Panc1 (cell line): ENCODE measurements around the gene GPR149. TPM values are rescaled to one million over a fixed set of nuclear protein-coding genes. Genes with fewer than 3 reads are reported as not detected.

ENCODE experiments used
- ATAC-seq: fragments of 200-7000 bp; cut with Tn5 transposase; 2 replicates; pipeline ENCODE4 v1.9.1; 2020; ENCODE audit warnings: mild to moderate bottlenecking, moderate library complexity
- BruUV-seq: library from RNA; stranded (reverse); fragments of 400-500 nt; replicated peaks from 2 replicates; lab custom pipeline; 2021; lab: Mats Ljungman, UMichigan
- CTCF ChIA-PET: fragments of 300-600 bp; sonication (Branson Sonifier 250); formaldehyde crosslinking; loops from one replicate; lab custom pipeline; 2022; ENCODE audit warnings: antibody characterized with exemption; lab: Charles Lee
- POLR2A ChIA-PET: fragments of 300-600 bp; sonication (Branson Sonifier 250); formaldehyde crosslinking; loops from one replicate; lab custom pipeline; 2022; ENCODE audit warnings: antibody characterized with exemption; lab: Charles Lee
- DNase-seq: peaks from one replicate; pipeline ENCODE4 v3.0.0-alpha.2; 2010; ENCODE audit warnings: low read depth, low spot score
- H3K27ac ChIP-seq: 2 replicates; pipeline ENCODE4 v1.5.1; 2011; ENCODE audit warnings: mild to moderate bottlenecking, low read length, inconsistent platforms
- H3K27me3 ChIP-seq: fragments of 200-500 bp; sonication (Bioruptor generic); 2 replicates; pipeline ENCODE4 v1.6.0; 2014; ENCODE audit warnings: low read length, inconsistent platforms; ENCODE audit not compliant: control insufficient read depth, insufficient read depth
- H3K36me3 ChIP-seq: fragments of 200-500 bp; sonication (Bioruptor generic); 2 replicates; pipeline ENCODE4 v1.5.1; 2014; ENCODE audit warnings: inconsistent platforms, mild to moderate bottlenecking, low read length, moderate library complexity; ENCODE audit not compliant: control insufficient read depth, insufficient read depth
- H3K4me1 ChIP-seq: 2 replicates; pipeline ENCODE4 v1.5.1; 2011; ENCODE audit warnings: inconsistent platforms, mild to moderate bottlenecking, low read length, moderate library complexity; ENCODE audit not compliant: control insufficient read depth, insufficient read depth
- H3K4me3 ChIP-seq, 2 experiments: 2 replicates each; pipeline ENCODE4 v1.5.1; 2011 to 2012; ENCODE audit warnings: low read depth in 2 of 2, low read length in 2 of 2, mild to moderate bottlenecking in 2 of 2, inconsistent platforms in 1 of 2, moderate library complexity in 1 of 2
- H3K9me3 ChIP-seq: fragments of 200-500 bp; sonication (Bioruptor generic); 2 replicates; pipeline ENCODE4 v1.5.1; 2014; ENCODE audit warnings: low read depth, mild to moderate bottlenecking, inconsistent platforms, low read length, moderate library complexity; ENCODE audit not compliant: control insufficient read depth, insufficient read depth
- POLR2AphosphoS5 ChIP-seq: IDR thresholded peaks from 2 replicates; pipeline ENCODE4 v1.6.1; 2012; ENCODE audit warnings: mild to moderate bottlenecking, low read depth, low read length, moderate library complexity
- SIN3A ChIP-seq: IDR thresholded peaks from 2 replicates; pipeline ENCODE4 v1.6.1; 2012; ENCODE audit warnings: low read depth, mild to moderate bottlenecking, low read length, moderate library complexity, borderline replicate concordance; ENCODE audit not compliant: insufficient read depth
- in situ Hi-C: cut with HindIII; loops from 2 replicates; pipeline ENCODE4 v1.10.0; 2016; ENCODE audit warnings: low sequenced_read_pairs, low pct_unique_long_range_greater_than_20kb
- intact Hi-C: fragments of 100-400 bp; cut with micrococcal nuclease; formaldehyde crosslinking; loops from one replicate; pipeline ENCODE4 v1.10.0; 2022; ENCODE audit not compliant: unreplicated experiment
- total RNA-seq: library from RNA; stranded (reverse); gene quantifications from one replicate; pipeline ENCODE4 v1.2.1, GENCODE V29; 2021; ENCODE audit not compliant: unreplicated experiment
- TF ChIP-seq, protein P1 (sequence below): fragments of 450-650 bp; IDR thresholded peaks from 2 replicates; pipeline ENCODE4 v1.5.1; 2017; ENCODE audit warnings: mild to moderate bottlenecking
- TF ChIP-seq, protein P2 (sequence below), 2 experiments: IDR thresholded peaks; 2 replicates each; pipeline ENCODE4 v1.6.1; 2011 to 2012; ENCODE audit warnings: low read depth in 2 of 2, control low read depth in 1 of 2, low read length in 1 of 2, mild to moderate bottlenecking in 1 of 2, moderate library complexity in 1 of 2; ENCODE audit not compliant: insufficient read depth in 1 of 2

GPR149 gene
- total RNA-seq, 1 experiment from 2014 or later, result not detected

DNA sequence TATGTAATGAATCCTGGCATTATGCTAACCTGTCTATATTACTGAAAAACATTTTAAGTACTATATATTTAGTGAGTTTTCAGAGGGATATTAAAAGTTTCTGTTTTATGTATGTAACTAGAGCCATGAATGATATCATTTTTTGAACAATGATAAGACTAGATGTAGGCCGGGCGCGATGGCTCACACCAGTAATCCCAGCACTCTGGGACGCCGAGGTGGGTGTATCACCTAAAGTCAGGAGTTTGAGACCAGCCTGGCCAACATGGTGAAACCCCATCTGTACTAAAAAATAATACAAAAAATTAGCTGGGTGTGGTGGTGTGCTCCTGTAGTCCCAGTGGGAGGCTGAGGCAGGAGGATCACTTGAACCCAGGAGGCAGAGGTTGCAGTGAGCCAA lies 139.8 kb downstream of the GPR149 start:
- peaks cover 66% of the 10 kb centered on the region for H3K36me3 ChIP-seq

More for the DNA sequence above, 139.8 kb downstream of the GPR149 start:
- TF ChIP-seq SIN3A, result no peak
- TF ChIP-seq, protein P1, sequence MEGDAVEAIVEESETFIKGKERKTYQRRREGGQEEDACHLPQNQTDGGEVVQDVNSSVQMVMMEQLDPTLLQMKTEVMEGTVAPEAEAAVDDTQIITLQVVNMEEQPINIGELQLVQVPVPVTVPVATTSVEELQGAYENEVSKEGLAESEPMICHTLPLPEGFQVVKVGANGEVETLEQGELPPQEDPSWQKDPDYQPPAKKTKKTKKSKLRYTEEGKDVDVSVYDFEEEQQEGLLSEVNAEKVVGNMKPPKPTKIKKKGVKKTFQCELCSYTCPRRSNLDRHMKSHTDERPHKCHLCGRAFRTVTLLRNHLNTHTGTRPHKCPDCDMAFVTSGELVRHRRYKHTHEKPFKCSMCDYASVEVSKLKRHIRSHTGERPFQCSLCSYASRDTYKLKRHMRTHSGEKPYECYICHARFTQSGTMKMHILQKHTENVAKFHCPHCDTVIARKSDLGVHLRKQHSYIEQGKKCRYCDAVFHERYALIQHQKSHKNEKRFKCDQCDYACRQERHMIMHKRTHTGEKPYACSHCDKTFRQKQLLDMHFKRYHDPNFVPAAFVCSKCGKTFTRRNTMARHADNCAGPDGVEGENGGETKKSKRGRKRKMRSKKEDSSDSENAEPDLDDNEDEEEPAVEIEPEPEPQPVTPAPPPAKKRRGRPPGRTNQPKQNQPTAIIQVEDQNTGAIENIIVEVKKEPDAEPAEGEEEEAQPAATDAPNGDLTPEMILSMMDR, result no peak
- TF ChIP-seq, protein P2, sequence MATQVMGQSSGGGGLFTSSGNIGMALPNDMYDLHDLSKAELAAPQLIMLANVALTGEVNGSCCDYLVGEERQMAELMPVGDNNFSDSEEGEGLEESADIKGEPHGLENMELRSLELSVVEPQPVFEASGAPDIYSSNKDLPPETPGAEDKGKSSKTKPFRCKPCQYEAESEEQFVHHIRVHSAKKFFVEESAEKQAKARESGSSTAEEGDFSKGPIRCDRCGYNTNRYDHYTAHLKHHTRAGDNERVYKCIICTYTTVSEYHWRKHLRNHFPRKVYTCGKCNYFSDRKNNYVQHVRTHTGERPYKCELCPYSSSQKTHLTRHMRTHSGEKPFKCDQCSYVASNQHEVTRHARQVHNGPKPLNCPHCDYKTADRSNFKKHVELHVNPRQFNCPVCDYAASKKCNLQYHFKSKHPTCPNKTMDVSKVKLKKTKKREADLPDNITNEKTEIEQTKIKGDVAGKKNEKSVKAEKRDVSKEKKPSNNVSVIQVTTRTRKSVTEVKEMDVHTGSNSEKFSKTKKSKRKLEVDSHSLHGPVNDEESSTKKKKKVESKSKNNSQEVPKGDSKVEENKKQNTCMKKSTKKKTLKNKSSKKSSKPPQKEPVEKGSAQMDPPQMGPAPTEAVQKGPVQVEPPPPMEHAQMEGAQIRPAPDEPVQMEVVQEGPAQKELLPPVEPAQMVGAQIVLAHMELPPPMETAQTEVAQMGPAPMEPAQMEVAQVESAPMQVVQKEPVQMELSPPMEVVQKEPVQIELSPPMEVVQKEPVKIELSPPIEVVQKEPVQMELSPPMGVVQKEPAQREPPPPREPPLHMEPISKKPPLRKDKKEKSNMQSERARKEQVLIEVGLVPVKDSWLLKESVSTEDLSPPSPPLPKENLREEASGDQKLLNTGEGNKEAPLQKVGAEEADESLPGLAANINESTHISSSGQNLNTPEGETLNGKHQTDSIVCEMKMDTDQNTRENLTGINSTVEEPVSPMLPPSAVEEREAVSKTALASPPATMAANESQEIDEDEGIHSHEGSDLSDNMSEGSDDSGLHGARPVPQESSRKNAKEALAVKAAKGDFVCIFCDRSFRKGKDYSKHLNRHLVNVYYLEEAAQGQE (IDR thresholded peaks at IDR 0.05; ENCODE audit: insufficient read depth in 1 of 2, low read depth in 2 of 2, low read length in 1 of 2), result no peak
- TF ChIP-seq POLR2AphosphoS5, result no peak
- Histone ChIP-seq H3K9me3 (no peaks in the 10 kb centered on the region), H3K4me3 (no peak overlapping the region), H3K27ac (no peak overlapping the region), H3K4me1 (no peaks in the 10 kb centered on the region), H3K27me3 (no peaks in the 10 kb centered on the region)
- intact Hi-C loops, result no loop called here
- DNase-seq (no peak), ATAC-seq (no peak)
- POLR2A ChIA-PET, result no interaction called here
- in situ Hi-C loops, result no loop called here
- CTCF ChIA-PET, result no interaction called here
- BruUV-seq, result no TSS peak

Other genes starting within 250 kb of the GPR149 start
- 74.3 TPM for gene DHX36, start 105.7 kb downstream of the GPR149 start, total RNA-seq